ENCODE data around the gene UCN3. TPM values are rescaled to one million over a fixed set of nuclear protein-coding genes. Genes with fewer than 3 reads are reported as not detected.

The UCN3 gene
- total and polyA plus RNA-seq, 2 of the 4 experiments (the other 2 are of a cell fraction), result not detected

DNA sequence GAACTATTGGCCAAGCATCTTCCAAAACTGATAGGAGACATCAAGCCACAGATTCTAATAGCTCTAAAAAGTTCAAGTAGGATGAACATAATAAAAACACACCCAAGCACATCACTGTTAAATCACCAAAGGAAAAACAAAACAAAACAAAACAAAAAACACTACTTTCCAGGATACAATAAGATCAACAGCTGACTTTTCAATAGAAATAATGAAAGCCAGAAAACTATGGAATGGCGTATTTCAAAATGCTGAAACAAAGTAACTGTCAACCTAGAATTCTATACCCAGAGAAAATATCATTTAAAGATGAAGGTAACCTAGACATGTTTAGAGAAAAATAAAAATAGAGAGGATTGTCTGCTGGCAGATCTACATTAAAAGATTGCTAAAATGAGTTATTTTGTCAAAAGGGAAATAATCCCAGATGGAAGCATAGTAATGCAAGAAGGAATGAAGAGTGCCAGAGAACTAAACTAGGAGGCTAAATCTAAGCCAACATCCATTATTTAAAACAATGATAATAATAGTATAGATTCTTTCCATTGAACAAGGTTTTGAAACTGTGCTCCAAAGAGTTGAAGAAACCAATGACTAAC, 25.9 kb downstream of the UCN3 start:
- Histone ChIP-seq H2AK5ac (ENCODE audit: low read depth, low read length) (no peak overlapping the region), H3K4me2 (ENCODE audit: low read depth, low read length) (no peak overlapping the region), H3K56ac (ENCODE audit: extremely low read depth, insufficient read depth, low read length) (no peak overlapping the region), H3K9me3 (ENCODE audit: control insufficient read depth, insufficient read depth, low read length) (peaks cover 6% of the 10 kb centered on the region), H3K18ac (ENCODE audit: low read depth, low read length) (no peak overlapping the region), H4K91ac (ENCODE audit: insufficient read depth, low read depth, low read length) (no peak overlapping the region), H2BK15ac (ENCODE audit: low read depth, low read length) (no peak overlapping the region), H2BK20ac (ENCODE audit: low read depth, low read length) (no peak overlapping the region), H3K4ac (ENCODE audit: low read depth, low read length) (no peak overlapping the region), H3K27ac (ENCODE audit: insufficient read depth, low read length) (no peak overlapping the region), H3K14ac (replicated peaks; ENCODE audit: low read depth, low read length) (no peak overlapping the region), H3K4me1 (ENCODE audit: control insufficient read depth, insufficient read depth, low read length) (no peaks in the 10 kb centered on the region), H3K27me3 (ENCODE audit: control insufficient read depth, insufficient read depth, low read length) (peaks cover 3% of the 10 kb centered on the region; the same call in 1 of the 2 replicates), H3K9me1 (ENCODE audit: insufficient read depth, low read length) (no peaks in the 10 kb centered on the region), H2AK9ac (replicated peaks; ENCODE audit: low read depth, low read length, poor library complexity) (no peak overlapping the region), H3K9ac (ENCODE audit: low read depth, low read length) (no peak overlapping the region), H3K23ac (ENCODE audit: low read depth, low read length) (no peak overlapping the region), H4K20me1 (ENCODE audit: insufficient read depth, low read length) (no peaks in the 10 kb centered on the region), H3K36me3 (ENCODE audit: control insufficient read depth, insufficient read depth, low read length) (no peaks in the 10 kb centered on the region), H2BK120ac (ENCODE audit: low read depth, low read length) (no peak overlapping the region), H2AFZ (replicated peaks; ENCODE audit: low read length, poor library complexity) (no peak overlapping the region), H4K5ac (ENCODE audit: low read depth, low read length) (no peak overlapping the region), H3K79me1 (ENCODE audit: low read depth in 1 of 2, low read length in 2 of 2) (no peaks in the 10 kb centered on the region), H3K4me3 (ENCODE audit: insufficient read depth, low read depth, low read length) (no peak overlapping the region), H2BK5ac (ENCODE audit: low read depth, low read length, poor library complexity, severe bottlenecking) (no peak overlapping the region), H4K8ac (ENCODE audit: low read depth in 2 of 2, low read length in 2 of 2) (no peak overlapping the region)
- DNase-seq (no peak), ATAC-seq (ENCODE audit: low read depth) (no peak)
- ChIA-PET POLR2A (ENCODE audit: unreplicated experiment) (no interaction called here), CTCF (no interaction called here)
- dilution Hi-C loops (cut with HindIII; ENCODE audit: low sequenced_read_pairs, unreplicated experiment) (no loop called here), in situ Hi-C loops (cut with MboI; ENCODE audit: low sequenced_read_pairs) (no loop called here), intact Hi-C loops (cut with micrococcal nuclease) (no loop called here)
- no TSS peak for BruUV-seq (replicated peaks)
- TF ChIP-seq MXI1 (IDR thresholded peaks at IDR 0.05; ENCODE audit: borderline replicate concordance, low read depth, low read length) (no peak), CHD1 (IDR thresholded peaks at IDR 0.05; ENCODE audit: low read depth, low read length) (no peak), CTCF (conservative IDR thresholded peaks at IDR 0.05; ENCODE audit: low read depth, low read length) (no peak), POLR2A (IDR thresholded peaks at IDR 0.05; ENCODE audit: low read depth, low read length) (no peak), CEBPB (IDR thresholded peaks at IDR 0.05; ENCODE audit: low read depth, low read length) (no peak), FOS (IDR thresholded peaks at IDR 0.05; ENCODE audit: low read depth, low read length) (no peak), RFX5 (IDR thresholded peaks at IDR 0.05; ENCODE audit: low read depth, low read length) (no peak)
- TF ChIP-seq, protein P1, sequence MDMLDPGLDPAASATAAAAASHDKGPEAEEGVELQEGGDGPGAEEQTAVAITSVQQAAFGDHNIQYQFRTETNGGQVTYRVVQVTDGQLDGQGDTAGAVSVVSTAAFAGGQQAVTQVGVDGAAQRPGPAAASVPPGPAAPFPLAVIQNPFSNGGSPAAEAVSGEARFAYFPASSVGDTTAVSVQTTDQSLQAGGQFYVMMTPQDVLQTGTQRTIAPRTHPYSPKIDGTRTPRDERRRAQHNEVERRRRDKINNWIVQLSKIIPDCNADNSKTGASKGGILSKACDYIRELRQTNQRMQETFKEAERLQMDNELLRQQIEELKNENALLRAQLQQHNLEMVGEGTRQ (IDR thresholded peaks at IDR 0.05; ENCODE audit: low read depth, low read length), result no peak
- WGBS, 2 experiments (ENCODE audit: extremely low coverage in 2 of 2, insufficient read length in 1 of 2), result no CpG with 5 or more reads among the region's 1 CpG
